AG09309 (cell line): ENCODE measurements around the gene HDHD5.
A peak's percentile ranks its signal among the peaks of the same experiment; 100 is the strongest.

Experiments used
- DNase-seq: peaks from one replicate; pipeline ENCODE4 v3.0.0-alpha.2; 2010; ENCODE audit warnings: low read depth
- H3K4me3 ChIP-seq: 2 replicates; pipeline ENCODE4 v1.5.1; 2011; ENCODE audit warnings: mild to moderate bottlenecking, low read depth, low read length, moderate library complexity; ENCODE audit not compliant: control insufficient read depth
- CTCF ChIP-seq: IDR thresholded peaks from 2 replicates; pipeline ENCODE4 v1.5.1; 2011; ENCODE audit warnings: mild to moderate bottlenecking, low read depth, low read length, inconsistent platforms; ENCODE audit not compliant: insufficient read depth, control insufficient read depth; ENCODE audit errors: missing control alignments

Gene HDHD5

GRCh38 chr22:17097701-17098100, 61.4 kb downstream of the HDHD5 start:
- no peak for DNase-seq
- no peak overlapping the region for H3K4me3 ChIP-seq
- TF ChIP-seq CTCF = no peak

GRCh38 chr22:17097062-17097461, 62.0 kb downstream of the HDHD5 start:
- no peak for TF ChIP-seq CTCF
- H3K4me3 ChIP-seq = no peak overlapping the region
- no peak for DNase-seq

- no peak for DNase-seq
- H3K4me3 ChIP-seq = no peak overlapping the region
- no peak for TF ChIP-seq CTCF
Observed at GRCh38 chr22:17096071-17096470, 63.0 kb downstream of the HDHD5 start.

- H3K4me3 ChIP-seq = no peak overlapping the region
- peak; percentile 26 for TF ChIP-seq CTCF
- DNase-seq = no peak
Observed at GRCh38 chr22:17095538-17095937, 63.5 kb downstream of the HDHD5 start.

GRCh38 chr22:17093081-17093480, 66.0 kb downstream of the HDHD5 start:
- TF ChIP-seq CTCF = no peak
- no peak for DNase-seq
- H3K4me3 ChIP-seq = no peak overlapping the region

- DNase-seq = no peak
- H3K4me3 ChIP-seq = no peak overlapping the region
- no peak for TF ChIP-seq CTCF
Observed at GRCh38 chr22:17091851-17092250, 67.2 kb downstream of the HDHD5 start.

GRCh38 chr22:17090550-17090949, 68.5 kb downstream of the HDHD5 start:
- H3K4me3 ChIP-seq = no peak overlapping the region
- TF ChIP-seq CTCF = no peak
- no peak for DNase-seq
